GM12875 (cell line): ENCODE data around the gene TBC1D12.
"Not testable (repeated sequence)": the region's sequence is repeated elsewhere in the genome, so short reads cannot be mapped to it uniquely, and the experiment has no call there.

Source experiments
- H3K4me3 ChIP-seq: one replicate; pipeline ENCODE4 v1.5.1; 2011; ENCODE audit warnings: low read depth, low read length, control low read depth
- TF ChIP-seq, protein P1 (sequence below): IDR thresholded peaks from 2 replicates; pipeline ENCODE4 v1.5.1; 2011; ENCODE audit warnings: low read depth, mild to moderate bottlenecking, control low read depth, inconsistent platforms, low read length, moderate library complexity, borderline replicate concordance; ENCODE audit not compliant: insufficient read depth

Gene TBC1D12

DNA sequence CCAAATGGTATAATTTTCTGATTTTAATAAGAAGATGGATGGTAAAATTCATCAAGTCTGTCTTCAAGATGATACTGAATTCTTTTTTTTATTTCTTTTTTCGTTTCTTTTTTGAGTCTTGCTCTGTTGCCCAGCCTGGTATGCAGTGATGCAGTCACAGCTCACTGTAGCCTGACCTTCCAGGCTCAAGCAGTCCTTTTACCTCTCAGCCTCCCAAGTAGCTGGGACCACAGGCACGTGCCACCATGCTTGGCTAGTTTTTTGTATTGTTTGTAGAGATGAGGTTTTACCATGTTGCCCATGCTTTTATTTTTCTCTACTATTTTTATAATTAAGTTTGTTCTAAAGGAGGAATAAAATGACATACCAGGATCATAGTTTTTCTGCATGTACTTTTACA is 91.1 kb downstream of the TBC1D12 start:
- TF ChIP-seq, protein P1, sequence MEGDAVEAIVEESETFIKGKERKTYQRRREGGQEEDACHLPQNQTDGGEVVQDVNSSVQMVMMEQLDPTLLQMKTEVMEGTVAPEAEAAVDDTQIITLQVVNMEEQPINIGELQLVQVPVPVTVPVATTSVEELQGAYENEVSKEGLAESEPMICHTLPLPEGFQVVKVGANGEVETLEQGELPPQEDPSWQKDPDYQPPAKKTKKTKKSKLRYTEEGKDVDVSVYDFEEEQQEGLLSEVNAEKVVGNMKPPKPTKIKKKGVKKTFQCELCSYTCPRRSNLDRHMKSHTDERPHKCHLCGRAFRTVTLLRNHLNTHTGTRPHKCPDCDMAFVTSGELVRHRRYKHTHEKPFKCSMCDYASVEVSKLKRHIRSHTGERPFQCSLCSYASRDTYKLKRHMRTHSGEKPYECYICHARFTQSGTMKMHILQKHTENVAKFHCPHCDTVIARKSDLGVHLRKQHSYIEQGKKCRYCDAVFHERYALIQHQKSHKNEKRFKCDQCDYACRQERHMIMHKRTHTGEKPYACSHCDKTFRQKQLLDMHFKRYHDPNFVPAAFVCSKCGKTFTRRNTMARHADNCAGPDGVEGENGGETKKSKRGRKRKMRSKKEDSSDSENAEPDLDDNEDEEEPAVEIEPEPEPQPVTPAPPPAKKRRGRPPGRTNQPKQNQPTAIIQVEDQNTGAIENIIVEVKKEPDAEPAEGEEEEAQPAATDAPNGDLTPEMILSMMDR, result no peak
- no peak overlapping the region for H3K4me3 ChIP-seq

DNA sequence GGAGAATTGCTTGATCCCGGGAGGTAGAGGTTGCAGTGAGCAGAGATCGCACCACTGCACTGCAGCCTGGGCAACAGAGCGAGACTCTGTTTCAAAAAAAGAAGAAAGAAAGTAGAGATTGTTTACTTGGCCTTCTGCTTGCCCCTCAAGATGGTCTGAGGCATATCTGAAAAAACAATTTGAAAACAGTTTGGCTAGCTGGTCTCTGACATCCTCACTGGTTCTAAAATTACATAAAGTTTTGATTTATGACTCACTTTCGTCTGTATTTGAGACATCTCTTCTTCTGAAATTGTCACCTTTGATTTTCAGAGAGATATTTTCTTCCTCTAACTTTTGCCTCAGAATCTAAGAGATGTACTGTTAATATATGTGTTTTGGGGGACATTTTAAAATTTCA is 93.7 kb downstream of the TBC1D12 start:
- H3K4me3 ChIP-seq, result no peak overlapping the region
- TF ChIP-seq, protein P1, result no peak

DNA sequence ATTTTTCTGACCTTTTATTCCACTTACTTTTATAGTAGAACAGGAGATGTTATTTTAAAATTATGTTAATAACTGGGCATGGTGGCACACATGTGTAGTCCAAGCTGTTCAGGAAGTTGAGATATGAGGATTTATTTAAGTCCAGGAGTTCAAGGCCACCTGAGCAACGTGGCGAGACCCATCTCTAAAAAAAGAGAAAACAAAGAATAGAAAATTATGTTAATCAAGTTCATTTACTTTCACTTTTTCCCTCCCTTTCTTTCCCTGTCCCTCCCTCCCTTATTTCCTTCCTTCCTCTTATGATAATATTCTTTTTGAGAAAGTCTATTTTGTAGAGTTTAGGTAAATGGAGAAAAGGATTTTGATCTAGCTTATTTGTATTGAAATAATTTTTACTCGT is 94.3 kb downstream of the TBC1D12 start:
- H3K4me3 ChIP-seq, result no peak overlapping the region
- TF ChIP-seq, protein P1, result no peak

DNA sequence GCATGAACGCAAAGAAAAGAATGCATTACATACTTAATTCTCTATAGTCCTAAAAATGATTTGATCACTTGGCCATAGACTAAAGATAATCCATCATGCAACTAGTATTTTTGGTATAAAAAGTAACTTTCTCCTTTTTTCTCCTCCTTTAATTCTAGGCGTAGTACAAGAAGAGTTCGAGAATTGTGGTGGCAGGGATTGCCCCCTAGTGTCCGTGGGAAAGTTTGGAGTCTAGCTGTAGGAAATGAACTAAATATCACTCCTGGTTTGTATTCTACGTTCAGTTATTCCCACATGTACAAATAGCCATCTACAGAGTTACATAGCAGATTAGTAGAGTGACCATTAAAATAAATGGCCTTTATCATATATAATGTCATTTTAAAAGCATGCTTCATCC is 97.7 kb downstream of the TBC1D12 start:
- TF ChIP-seq, protein P1, result no peak
- no peak overlapping the region for H3K4me3 ChIP-seq

DNA sequence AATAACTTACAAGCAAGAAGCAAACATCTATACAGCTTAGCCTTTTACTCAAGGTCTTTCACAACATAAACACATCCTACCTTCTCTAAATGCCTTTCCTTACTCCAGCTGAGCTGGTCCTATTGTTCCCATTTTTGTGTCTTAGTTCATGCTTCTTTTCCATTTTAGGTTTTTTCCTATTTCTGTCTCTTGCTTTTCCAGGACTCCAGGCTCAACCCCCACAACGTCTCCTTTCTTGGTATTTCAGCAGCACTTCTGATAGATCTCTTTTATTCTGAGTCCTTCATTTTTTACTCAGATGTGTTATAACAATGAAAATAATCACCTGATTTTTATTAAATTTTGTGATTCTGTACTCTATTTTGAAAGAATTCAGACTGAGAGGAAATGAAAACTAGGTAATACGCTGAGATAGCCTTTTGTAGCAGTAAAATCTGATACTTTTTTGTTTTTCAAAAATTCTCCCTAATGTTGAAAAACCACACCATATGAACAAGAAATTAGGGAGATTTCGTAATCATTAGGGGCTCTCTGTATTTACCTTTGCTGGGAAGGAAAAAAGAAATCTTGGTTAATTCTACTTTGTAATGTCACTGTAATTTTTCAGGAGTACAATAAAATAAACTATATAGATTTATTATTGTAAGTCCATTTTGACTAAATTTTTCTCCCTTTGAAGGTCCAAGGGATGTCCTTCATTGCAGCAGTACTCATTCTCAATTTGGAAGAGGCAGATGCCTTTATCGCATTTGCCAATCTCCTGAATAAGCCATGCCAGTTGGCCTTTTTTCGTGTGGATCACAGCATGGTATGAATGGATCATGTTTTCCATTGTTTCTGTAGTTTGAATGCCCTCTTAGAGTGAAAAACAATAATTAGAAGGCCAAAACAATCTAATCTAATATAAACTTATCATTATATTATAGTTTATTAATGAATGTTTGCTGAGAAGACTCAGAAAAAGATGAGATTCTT is 119.2 kb downstream of the TBC1D12 start:
- TF ChIP-seq, protein P1, result no peak
- H3K4me3 ChIP-seq, result no peak overlapping the region

DNA sequence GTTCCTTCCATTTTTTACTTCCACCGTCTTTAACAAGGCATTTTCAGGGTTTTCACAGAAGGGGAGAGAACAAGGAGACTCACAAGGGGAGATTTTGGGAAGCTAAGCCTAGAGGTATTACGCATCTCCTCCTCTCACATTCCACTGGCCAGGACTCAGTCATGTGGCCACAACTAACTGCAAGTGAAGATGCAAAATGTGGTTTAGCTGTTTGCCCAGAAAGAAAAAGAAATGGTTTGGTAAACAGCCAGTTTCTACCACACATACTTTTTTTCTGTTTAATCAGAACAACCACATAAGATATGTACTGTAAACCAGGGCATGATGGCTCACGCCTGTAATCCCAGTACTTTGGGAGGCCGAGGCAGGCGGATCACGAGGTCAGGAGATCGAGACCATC is 121.8 kb downstream of the TBC1D12 start:
- H3K4me3 ChIP-seq, result no peak overlapping the region
- TF ChIP-seq, protein P1, result no peak

DNA sequence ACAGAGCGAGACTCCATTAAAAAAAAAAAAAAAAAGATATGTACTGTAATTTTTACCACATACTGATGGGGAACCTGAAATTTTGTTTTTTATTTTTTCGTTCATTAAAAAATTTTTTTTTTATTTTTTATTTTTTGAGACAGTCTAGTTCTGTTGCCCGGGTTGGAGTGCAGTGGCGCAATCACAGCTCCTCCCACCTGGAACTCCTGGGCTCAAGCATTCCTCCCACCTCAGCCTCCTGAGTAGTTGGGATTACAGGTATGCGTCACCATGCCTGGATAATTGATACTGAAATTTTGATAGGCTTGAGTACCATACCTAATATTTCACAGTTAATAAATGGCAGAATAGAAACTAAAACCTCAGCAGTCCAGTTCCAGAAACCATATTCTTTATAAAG is 122.4 kb downstream of the TBC1D12 start:
- H3K4me3 ChIP-seq, result no peak overlapping the region
- TF ChIP-seq, protein P1, result no peak

DNA sequence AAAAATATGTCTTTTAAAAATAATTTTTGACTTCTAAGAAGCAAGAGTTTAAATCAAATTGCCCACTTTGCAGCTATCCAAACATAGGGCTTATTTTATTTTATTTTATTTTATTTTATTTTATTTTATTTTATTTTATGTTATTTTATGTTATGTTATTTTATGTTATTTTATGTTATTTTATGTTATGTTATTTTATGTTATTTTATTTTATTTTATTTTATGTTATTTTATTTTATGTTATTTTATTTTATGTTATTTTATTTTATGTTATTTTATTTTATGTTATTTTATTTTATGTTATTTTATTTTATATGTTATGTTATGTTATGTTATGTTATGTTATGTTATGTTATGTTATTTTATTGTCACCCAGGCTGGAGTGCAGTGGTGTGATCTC is 129.2 kb downstream of the TBC1D12 start:
- H3K4me3 ChIP-seq, result not testable (repeated sequence)
